ENCODE results near the gene SLC38A7.
A peak's percentile ranks its signal among the peaks of the same experiment; 100 is the strongest.
"Not testable (repeated sequence)": the region's sequence is repeated elsewhere in the genome, so short reads cannot be mapped to it uniquely, and the experiment has no call there.

The SLC38A7 gene

GRCh38 chr16:58709333-58709732 is 24.8 kb upstream of the SLC38A7 start:
- CTCF ChIA-PET, result no interaction called here
- no peak for DNase-seq (ENCODE audit: low spot score)
- POLR2A ChIA-PET (ENCODE audit: low non-redundant PET), result no interaction called here
- no peak for TF ChIP-seq CTCF (conservative IDR thresholded peaks at IDR 0.05; ENCODE audit: low read depth)
- H3K27ac ChIP-seq, result no peak overlapping the region

DNA sequence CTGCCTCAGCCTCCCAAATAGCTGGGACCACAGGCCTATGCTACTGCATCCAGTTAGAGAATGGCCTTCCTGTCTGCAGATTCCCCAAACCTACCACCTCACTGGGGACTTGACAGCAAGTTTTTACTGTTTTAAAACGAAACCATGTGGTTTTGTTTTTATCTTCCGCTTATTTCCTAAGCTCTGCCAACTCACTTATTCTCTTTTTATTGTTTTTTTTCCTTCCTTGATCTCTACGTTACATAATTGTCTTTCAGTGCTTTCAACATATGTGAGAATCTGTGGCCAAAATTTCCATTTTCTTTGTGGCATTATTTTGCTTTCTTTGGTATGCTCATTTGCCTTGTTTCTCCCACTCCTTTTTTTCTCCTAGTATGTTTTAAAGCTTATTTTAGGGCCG is 14.6 kb upstream of the SLC38A7 start:
- ChIA-PET CTCF (interaction anchor here (0.6 kb wide), 1 partner anchor 1970 kb away, joined by 3 read pairs; no protein-coding TSS in a partner anchor), POLR2A (ENCODE audit: low non-redundant PET) (no interaction called here)
- no peak overlapping the region for H3K27ac ChIP-seq
- no peak for DNase-seq (ENCODE audit: low spot score)
- TF ChIP-seq CTCF (conservative IDR thresholded peaks at IDR 0.05; ENCODE audit: low read depth), result no peak

- no peak for DNase-seq (ENCODE audit: low spot score)
- H3K27ac ChIP-seq, result no peak overlapping the region
- ChIA-PET POLR2A (ENCODE audit: low non-redundant PET) (no interaction called here), CTCF (no interaction called here)
- no peak for TF ChIP-seq CTCF (conservative IDR thresholded peaks at IDR 0.05; ENCODE audit: low read depth)
These were observed 10.8 kb upstream of the SLC38A7 start for GRCh38 chr16:58695368-58695767.

GRCh38 chr16:58692450-58692849 is 7.9 kb upstream of the SLC38A7 start:
- CTCF ChIA-PET, result no interaction called here
- POLR2A ChIA-PET (ENCODE audit: low non-redundant PET), result no interaction called here
- no peak for DNase-seq (ENCODE audit: low spot score)
- H3K27ac ChIP-seq, result no peak overlapping the region
- no peak for TF ChIP-seq CTCF (conservative IDR thresholded peaks at IDR 0.05; ENCODE audit: low read depth)

GRCh38 chr16:58686985-58687706 is 2.6 kb upstream of the SLC38A7 start:
- POLR2A ChIA-PET (ENCODE audit: low non-redundant PET); DNase-seq (ENCODE audit: low spot score); H3K27ac ChIP-seq: not testable (repeated sequence)
- CTCF ChIA-PET, result interaction anchor here (0.8 kb wide), 1 partner anchor 8 kb away, joined by 3 read pairs; no protein-coding TSS in a partner anchor

GRCh38 chr16:58685084-58685449 is 497 bp upstream of the SLC38A7 start:
- no peak for DNase-seq (ENCODE audit: low spot score)
- CTCF ChIA-PET, result interaction anchor here (0.6 to 1.0 kb wide), 3 partner anchors 65 to 1133 kb away, joined by 3 read pairs; no protein-coding TSS in a partner anchor
- peak overlapping the region; percentile 50; the same call in 1 of the 2 replicates for H3K27ac ChIP-seq
- no peak for TF ChIP-seq CTCF (conservative IDR thresholded peaks at IDR 0.05; ENCODE audit: low read depth)
- POLR2A ChIA-PET (ENCODE audit: low non-redundant PET), result interaction anchor here (0.6 kb wide), 1 partner anchor 52 kb away, joined by 3 read pairs; no protein-coding TSS in a partner anchor

DNA sequence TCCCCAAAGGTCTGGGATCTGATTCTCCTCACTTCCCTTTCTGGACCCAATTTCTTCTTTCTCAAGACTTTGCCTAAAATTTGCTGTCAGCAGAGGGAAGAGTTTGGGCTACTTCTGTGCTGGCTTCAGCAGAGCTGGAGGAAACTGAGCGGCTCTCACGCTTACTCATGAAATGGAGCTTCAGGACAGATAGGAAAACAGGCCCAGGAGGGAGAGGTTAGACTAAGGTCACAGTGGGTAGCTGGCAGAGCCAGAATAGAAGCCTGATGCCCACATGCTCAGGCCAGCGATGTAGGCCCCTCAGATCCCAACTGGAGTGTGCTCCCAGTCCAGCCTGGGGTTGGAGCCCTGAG is 593 bp downstream of the SLC38A7 start:
- ChIA-PET CTCF (interaction anchor here (1.0 kb wide), 1 partner anchor 73 kb away, joined by 3 read pairs; no protein-coding TSS in a partner anchor), POLR2A (ENCODE audit: low non-redundant PET) (no interaction called here)
- H3K27ac ChIP-seq, result peak overlapping the region; percentile 50
- no peak for TF ChIP-seq CTCF (conservative IDR thresholded peaks at IDR 0.05; ENCODE audit: low read depth)
- no peak for DNase-seq (ENCODE audit: low spot score)
